ENCODE results near the gene MYO19.

- no peak for TF ChIP-seq CTCF (conservative IDR thresholded peaks at IDR 0.05; ENCODE audit: low read depth, low read length)
- no peak for TF ChIP-seq POLR2A (IDR thresholded peaks at IDR 0.05; ENCODE audit: low read depth, low read length)
- TF ChIP-seq FOS (IDR thresholded peaks at IDR 0.05; ENCODE audit: low read depth, low read length) = no peak
- no peak for TF ChIP-seq CHD1 (IDR thresholded peaks at IDR 0.05; ENCODE audit: low read depth, low read length)
- TF ChIP-seq USF2 (IDR thresholded peaks at IDR 0.05; ENCODE audit: low read depth, low read length) = no peak
- no peak for TF ChIP-seq MXI1 (IDR thresholded peaks at IDR 0.05; ENCODE audit: borderline replicate concordance, low read depth, low read length)
- no peak for TF ChIP-seq RCOR1 (IDR thresholded peaks at IDR 0.05; ENCODE audit: insufficient replicate concordance, low read length)
- no peak for TF ChIP-seq BHLHE40 (IDR thresholded peaks at IDR 0.05; ENCODE audit: low read depth, low read length)
Measured at GRCh38 chr17:36553459-36553858, 18.8 kb upstream of the MYO19 start.

Measured in IMR-90 (cell line).